Epithelial cell of esophagus (primary cell): Measurements from ENCODE around the gene PALLD.

ENCODE experiments used
- DNase-seq: peaks from one replicate; pipeline ENCODE4 v3.0.0; 2010; ENCODE audit warnings: low read depth
- H3K4me3 ChIP-seq: 2 replicates; pipeline ENCODE4 v1.5.1; 2011; ENCODE audit warnings: mild to moderate bottlenecking, low read length, control low read depth
- CTCF ChIP-seq: IDR thresholded peaks from 2 replicates; pipeline ENCODE4 v1.5.1; 2011; ENCODE audit warnings: low read depth, mild to moderate bottlenecking, low read length, control low read depth, inconsistent platforms; ENCODE audit not compliant: insufficient read depth; ENCODE audit errors: missing control alignments

PALLD gene

GRCh38 chr4:168868044-168868781, 371.4 kb downstream of the PALLD start:
- H3K4me3 ChIP-seq: no peak overlapping the region
- TF ChIP-seq CTCF: no peak
- peak; percentile 88 for DNase-seq

GRCh38 chr4:168868802-168869201, 371.9 kb downstream of the PALLD start:
- no peak for TF ChIP-seq CTCF
- no peak overlapping the region for H3K4me3 ChIP-seq
- DNase-seq: no peak

GRCh38 chr4:168870004-168870403, 373.2 kb downstream of the PALLD start:
- H3K4me3 ChIP-seq: no peak overlapping the region
- no peak for TF ChIP-seq CTCF
- no peak for DNase-seq

- no peak for DNase-seq
- TF ChIP-seq CTCF: no peak
- no peak overlapping the region for H3K4me3 ChIP-seq
Measured at GRCh38 chr4:168871632-168872031, 374.8 kb downstream of the PALLD start.

GRCh38 chr4:168874083-168874482, 377.2 kb downstream of the PALLD start:
- TF ChIP-seq CTCF: no peak
- no peak for DNase-seq
- H3K4me3 ChIP-seq: no peak overlapping the region

- H3K4me3 ChIP-seq: no peak overlapping the region
- DNase-seq: no peak
- no peak for TF ChIP-seq CTCF
Measured at GRCh38 chr4:168876106-168876505, 379.3 kb downstream of the PALLD start.
